Posterior cingulate gyrus (tissue), 11 donors: ENCODE data around the gene ITPA.
A peak's percentile ranks its signal among the peaks of the same experiment; 100 is the strongest.

Experiments
- DNase-seq, 10 donors: peaks; one replicate each; pipeline versions ENCODE4 v3.0.0 to v3.0.0-alpha.2; 2020 to 2021; ENCODE audit warnings: mixed read lengths in 3 of 10
- intact Hi-C: fragments of 100-400 bp; cut with DNase I; formaldehyde crosslinking; loops from one replicate; pipeline ENCODE4 v1.15.1; 2023

The ITPA gene

DNA sequence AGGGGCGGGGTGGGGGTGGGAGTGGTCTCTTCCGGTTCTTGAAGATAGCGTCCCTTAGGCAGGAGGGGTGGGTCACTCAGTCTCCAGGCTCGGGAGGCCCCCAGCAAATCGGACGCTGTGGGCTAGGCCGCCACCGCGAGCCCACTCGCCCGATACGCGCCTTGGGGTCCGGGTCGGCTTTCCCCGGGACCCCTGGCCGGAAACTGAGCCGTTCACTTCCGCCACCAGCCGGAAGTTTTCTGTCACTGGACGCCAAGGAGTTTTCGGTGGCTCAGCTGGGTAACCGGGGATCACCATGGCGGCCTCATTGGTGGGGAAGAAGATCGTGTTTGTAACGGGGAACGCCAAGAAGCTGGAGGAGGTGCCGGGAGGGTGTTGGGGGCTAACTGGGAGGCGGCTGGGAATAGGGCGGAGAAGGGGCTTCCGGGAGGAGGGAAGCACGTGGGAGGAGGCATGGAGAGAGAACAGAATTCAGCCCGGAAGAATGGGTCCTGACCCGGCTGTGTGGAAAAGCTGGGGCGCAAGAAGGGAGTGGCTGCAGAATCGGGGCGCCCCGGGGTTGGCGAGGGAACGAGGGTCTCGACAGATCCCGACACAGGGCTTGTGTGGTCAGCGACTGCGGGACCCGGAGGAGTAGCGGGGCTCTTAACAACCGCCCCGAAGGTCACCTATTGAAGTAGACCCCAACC is at the start of gene ITPA:
ITPA (plus strand) TSS at position 242 of the 689 bp plus-strand sequence; CDS start at position 296, 54 bp downstream.
- peak in 9 of 10 donors; percentile 49 to 95 (median 66) for DNase-seq
- intact Hi-C loops, result no loop called here

DNA sequence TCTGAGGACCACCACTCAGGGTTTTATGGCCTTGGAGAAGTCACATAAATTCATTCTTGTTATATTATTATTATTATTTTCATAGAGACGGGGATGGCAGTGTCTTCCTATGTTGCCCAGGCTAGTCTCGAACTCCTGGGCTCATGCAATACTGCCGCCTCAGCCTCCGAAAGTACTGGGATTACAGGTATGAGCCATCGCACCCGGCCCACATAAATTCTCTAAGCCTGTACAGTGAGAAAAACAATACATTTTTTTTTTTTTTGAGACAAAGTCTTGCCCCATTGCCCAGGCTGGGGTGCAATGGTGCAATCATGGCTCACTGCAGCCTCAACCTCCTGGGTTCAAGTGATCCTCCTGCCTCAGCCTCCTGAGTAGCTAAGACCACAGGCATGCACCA is 48.9 kb upstream of the ITPA start:
- intact Hi-C loops, result no loop called here
- no peak for DNase-seq

- intact Hi-C loops, result no loop called here
- DNase-seq, result no peak
These were observed 47.8 kb upstream of the ITPA start for GRCh38 chr20:3161316-3162079.

- intact Hi-C loops, result no loop called here
- no peak for DNase-seq
These were observed 47.2 kb upstream of the ITPA start for GRCh38 chr20:3162080-3162611.

DNA sequence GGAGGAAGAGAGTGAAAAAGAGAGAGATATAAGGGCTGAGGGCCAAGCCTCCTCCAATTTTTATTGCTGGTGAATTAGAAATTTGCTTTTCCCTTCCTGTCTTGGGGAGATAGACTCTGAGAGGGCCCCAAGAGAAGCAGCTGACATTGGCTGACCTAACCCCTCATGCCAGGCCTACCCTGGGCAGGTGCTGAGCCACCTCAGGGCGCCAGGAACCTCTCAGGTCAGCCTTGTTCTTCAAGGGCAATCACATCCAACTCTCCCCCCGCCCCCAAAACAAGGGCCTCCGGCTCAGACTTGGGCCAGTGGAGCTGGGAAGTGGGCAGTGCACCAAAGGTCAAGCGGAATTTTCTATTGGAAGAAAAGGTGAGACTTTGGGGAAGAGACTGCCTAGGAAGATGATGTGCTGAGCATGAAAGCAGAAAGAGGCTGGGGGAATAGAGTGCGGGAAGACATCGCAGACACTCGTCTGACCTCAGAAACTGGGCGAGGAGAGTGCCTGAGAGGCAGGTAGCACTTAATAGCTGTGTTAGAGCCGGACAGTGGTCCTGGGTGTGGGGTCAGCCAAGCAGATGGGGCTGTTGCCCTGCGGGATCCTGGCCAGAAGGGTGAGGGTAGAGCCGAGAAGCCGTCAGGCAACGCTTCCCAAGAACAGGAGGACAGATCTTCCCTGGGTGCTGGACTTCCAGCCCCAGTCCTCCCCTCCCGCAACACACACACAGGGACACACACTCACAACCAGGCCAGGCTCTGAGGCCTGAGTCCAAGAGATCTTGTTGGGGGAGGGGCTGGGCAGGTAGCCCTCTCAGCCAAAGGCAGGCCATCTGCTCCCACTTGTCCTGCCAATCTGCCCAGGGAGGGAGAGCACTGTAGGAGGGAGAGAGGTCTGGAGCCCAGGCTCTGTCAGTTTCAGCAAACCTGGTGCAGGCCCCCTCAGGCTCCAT is 45.9 kb upstream of the ITPA start:
- DNase-seq, result no peak
- intact Hi-C loops, result no loop called here

DNA sequence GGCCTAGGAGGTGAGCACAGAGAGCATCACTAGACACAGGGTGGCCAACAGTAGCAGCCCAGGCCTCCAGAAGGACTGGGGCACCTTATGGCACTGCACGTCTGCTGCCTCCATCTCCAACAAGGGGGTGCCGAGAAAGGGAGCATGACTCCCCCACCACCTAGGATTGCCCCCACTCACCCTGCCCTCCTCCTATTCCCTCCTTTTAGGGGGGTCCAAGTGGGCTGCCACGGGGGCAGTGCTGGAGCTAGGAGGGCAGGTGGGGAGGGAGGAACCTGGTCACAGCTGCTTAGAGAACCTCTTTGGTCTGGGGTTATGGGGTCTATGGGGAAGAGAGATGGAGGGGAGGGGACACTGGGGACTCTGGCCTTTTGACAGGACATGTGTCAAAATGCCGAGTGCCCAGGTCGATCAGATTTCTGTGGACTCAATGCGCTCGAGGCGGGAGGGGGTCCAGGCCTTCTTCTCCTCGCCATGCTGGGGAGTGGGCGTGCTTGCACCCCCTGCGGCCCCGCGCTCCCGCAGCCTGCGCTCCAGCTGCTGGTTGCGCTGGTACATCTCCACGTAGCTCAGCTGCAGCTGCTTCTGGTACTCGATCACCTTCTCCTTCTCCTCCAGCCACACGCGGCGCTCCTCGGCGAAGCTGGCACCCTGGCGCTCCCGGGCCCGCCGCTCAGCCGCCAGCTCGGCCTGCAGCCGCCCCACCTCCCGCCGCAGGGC is 45.1 kb upstream of the ITPA start:
- DNase-seq, result no peak
- intact Hi-C loops, result no loop called here

GRCh38 chr20:3164763-3165410 is 44.4 kb upstream of the ITPA start:
- intact Hi-C loops, result no loop called here
- DNase-seq, result no peak

- peak in 8 of 10 donors; percentile 41 to 95 (median 62) for DNase-seq
- intact Hi-C loops, result no loop called here
These were observed 43.6 kb upstream of the ITPA start for GRCh38 chr20:3165473-3166337.

- intact Hi-C loops, result no loop called here
- DNase-seq, result no peak
These were observed 42.9 kb upstream of the ITPA start for GRCh38 chr20:3166338-3166912.

DNA sequence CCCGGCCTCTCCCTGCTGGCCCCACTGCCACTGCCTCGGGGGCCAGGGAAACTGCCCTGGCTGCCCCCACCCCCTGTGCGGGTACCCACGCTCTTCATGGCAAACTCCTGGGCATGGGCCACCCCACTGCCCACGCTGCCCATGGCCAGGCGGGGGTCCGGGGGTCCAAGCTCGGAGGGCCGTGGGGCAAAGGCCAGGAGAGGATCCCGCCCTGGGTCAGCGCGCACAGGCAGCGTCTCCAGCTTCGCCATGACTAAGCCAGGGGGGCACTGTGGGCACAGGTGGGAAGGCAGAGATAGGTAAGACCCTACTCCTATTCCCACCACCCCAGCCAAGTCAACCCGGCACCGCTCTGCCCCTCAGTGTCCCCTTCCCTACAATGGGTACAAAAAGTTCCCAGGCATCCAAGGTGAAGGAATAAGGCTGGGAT is 42.4 kb upstream of the ITPA start:
- intact Hi-C loops, result no loop called here

DNA sequence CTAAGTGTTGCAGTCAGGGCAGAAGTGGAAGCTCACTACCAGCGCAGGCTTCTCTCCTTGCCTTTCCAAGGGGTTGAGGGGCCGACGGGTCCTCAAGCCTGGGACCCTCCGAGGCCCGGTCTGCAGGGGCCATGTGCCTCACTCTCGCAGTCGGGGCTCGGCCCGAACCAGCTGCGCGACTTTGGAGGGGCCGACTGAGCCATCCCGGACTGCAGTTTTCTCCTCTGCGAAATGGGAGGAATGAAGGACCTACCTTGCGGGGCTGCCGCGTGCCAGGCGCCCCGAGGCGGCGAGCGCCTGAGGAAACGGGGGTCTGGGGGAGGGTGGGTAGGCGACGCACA is 41.6 kb upstream of the ITPA start:
- intact Hi-C loops, result no loop called here
- peak in 2 of 10 donors; percentile 8 to 75 for DNase-seq

More for the DNA sequence above, 42.4 kb upstream of the ITPA start:
- no peak for DNase-seq

DNA sequence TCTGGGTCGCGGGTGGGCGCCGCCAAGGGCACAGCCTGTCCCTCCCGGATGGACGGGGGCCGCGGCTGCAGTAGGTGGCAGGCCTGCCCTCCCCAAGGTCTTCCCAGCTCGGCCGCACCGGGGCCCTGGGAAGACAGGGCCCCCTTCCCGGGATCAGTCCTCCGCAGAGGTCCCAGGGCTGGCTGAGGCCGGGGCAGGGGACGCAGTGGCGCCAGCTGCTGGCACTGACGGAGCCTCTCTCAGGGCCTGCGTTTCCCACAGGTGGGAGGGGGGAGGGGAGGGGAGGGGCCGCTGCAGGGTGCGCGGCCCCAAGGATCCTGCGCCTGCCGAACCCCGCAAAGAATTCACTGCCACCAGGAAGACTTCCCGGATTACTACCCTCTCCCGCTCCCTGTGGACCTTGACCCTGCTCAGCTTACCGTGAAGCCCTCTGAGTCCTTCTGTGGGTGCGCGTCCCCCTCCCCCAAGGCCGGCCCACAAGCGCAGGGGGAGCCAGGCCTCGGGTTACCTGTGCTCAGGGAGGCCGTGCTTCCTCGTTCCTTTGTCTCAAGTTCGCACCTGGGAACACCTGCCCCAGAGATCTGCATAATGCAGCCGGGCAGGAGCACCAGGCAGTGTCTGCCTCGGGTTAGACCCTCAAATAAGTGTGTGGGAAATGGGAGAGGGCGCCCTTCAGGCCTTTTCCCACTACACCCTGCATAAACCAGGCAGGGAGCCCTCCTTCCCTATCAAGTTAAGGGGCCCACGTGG is 41.0 kb upstream of the ITPA start:
- intact Hi-C loops, result no loop called here
- peak in 2 of 10 donors; percentile 7 to 63 for DNase-seq

- intact Hi-C loops, result no loop called here
- DNase-seq, result peak in 1 of 10 donors; percentile 6
These were observed 40.3 kb upstream of the ITPA start for GRCh38 chr20:3168829-3169590.

GRCh38 chr20:3171391-3172125 is 37.7 kb upstream of the ITPA start:
- intact Hi-C loops, result no loop called here
- peak in 1 of 10 donors; percentile 49 for DNase-seq

DNA sequence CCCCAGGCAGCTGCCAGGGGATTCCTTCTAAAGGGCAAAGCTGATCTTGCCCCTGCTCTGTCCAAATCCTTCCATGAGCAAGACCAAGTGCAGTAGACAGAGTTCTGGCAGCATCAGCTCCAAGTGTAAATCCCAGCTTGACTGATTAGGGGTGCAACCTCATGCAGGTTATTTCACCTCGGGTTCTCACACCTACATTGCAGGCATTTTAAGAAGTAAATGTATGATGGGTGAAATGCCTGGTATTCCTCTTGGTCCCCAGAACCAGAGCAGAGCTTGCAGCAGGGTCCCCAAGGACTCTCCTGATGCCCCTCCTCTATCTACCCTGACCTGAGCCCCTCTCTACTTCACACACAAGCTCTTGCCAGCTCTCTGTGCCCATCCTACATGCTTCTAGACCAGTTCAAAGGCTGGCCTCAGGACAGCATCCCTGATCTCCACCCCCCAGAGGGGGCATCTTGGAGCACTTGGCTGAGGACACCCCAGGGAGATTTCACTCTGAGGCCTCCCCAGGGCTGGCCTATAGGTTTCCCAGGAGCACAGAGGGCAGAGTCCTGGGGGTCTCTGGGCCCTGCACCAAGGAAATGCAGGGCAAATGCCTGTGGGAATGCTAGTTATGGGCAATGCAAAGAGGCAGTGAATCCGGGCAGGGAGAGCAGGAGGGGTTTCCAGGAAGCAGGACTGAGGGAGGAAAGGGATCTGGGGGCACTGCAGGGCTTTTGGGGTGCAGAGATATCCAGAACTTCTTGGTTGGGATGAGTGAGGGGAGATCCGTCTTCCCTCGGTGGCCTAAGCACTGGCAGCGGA is 37.0 kb upstream of the ITPA start:
- no peak for DNase-seq
- intact Hi-C loops, result no loop called here
